Neural cell (in vitro differentiated cells): Measurements from ENCODE around the gene ABHD17C.

Experiments
- EP300 ChIP-seq: fragments of 450-650 bp; conservative IDR thresholded peaks from 2 replicates; pipeline ENCODE4 v1.6.1; 2014; ENCODE audit warnings: antibody characterized with exemption, mild to moderate bottlenecking, moderate library complexity; ENCODE audit not compliant: poor library complexity, severe bottlenecking
- POLR2AphosphoS5 ChIP-seq: IDR thresholded peaks from 2 replicates; pipeline ENCODE4 v1.6.1; 2012
- TF ChIP-seq, protein P1 (sequence below): fragments of 450-650 bp; IDR thresholded peaks from 2 replicates; pipeline ENCODE4 v1.5.1; 2014; ENCODE audit warnings: antibody characterized with exemption, mild to moderate bottlenecking, moderate library complexity; ENCODE audit not compliant: poor library complexity, severe bottlenecking

- TF ChIP-seq, protein P1, sequence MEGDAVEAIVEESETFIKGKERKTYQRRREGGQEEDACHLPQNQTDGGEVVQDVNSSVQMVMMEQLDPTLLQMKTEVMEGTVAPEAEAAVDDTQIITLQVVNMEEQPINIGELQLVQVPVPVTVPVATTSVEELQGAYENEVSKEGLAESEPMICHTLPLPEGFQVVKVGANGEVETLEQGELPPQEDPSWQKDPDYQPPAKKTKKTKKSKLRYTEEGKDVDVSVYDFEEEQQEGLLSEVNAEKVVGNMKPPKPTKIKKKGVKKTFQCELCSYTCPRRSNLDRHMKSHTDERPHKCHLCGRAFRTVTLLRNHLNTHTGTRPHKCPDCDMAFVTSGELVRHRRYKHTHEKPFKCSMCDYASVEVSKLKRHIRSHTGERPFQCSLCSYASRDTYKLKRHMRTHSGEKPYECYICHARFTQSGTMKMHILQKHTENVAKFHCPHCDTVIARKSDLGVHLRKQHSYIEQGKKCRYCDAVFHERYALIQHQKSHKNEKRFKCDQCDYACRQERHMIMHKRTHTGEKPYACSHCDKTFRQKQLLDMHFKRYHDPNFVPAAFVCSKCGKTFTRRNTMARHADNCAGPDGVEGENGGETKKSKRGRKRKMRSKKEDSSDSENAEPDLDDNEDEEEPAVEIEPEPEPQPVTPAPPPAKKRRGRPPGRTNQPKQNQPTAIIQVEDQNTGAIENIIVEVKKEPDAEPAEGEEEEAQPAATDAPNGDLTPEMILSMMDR: no peak
- no peak for TF ChIP-seq POLR2AphosphoS5
- no peak for TF ChIP-seq EP300
These were observed 48.2 kb downstream of the ABHD17C start for GRCh38 chr15:80743189-80743833.
